AG09309 (cell line): ENCODE results near the gene TBC1D19.
A peak's percentile ranks its signal among the peaks of the same experiment; 100 is the strongest.

Experiments
- DNase-seq: peaks from one replicate; pipeline ENCODE4 v3.0.0-alpha.2; 2010; ENCODE audit warnings: low read depth
- H3K4me3 ChIP-seq: 2 replicates; pipeline ENCODE4 v1.5.1; 2011; ENCODE audit warnings: mild to moderate bottlenecking, low read depth, low read length, moderate library complexity; ENCODE audit not compliant: control insufficient read depth
- CTCF ChIP-seq: IDR thresholded peaks from 2 replicates; pipeline ENCODE4 v1.5.1; 2011; ENCODE audit warnings: mild to moderate bottlenecking, low read depth, low read length, inconsistent platforms; ENCODE audit not compliant: insufficient read depth, control insufficient read depth; ENCODE audit errors: missing control alignments

TBC1D19 gene

GRCh38 chr4:26785312-26785711, 201.4 kb downstream of the TBC1D19 start:
- no peak overlapping the region for H3K4me3 ChIP-seq
- no peak for DNase-seq
- TF ChIP-seq CTCF = no peak

- no peak overlapping the region for H3K4me3 ChIP-seq
- TF ChIP-seq CTCF = no peak
- DNase-seq = no peak
Observed at GRCh38 chr4:26785810-26786209, 201.9 kb downstream of the TBC1D19 start.

- DNase-seq = no peak
- TF ChIP-seq CTCF = no peak
- no peak overlapping the region for H3K4me3 ChIP-seq
Observed at GRCh38 chr4:26786916-26787315, 203.0 kb downstream of the TBC1D19 start.

GRCh38 chr4:26787461-26788340, 203.8 kb downstream of the TBC1D19 start:
- H3K4me3 ChIP-seq = no peak overlapping the region
- TF ChIP-seq CTCF = peak; percentile 37
- no peak for DNase-seq

- no peak for TF ChIP-seq CTCF
- H3K4me3 ChIP-seq = no peak overlapping the region
- no peak for DNase-seq
Observed at GRCh38 chr4:26788341-26788733, 204.5 kb downstream of the TBC1D19 start.

GRCh38 chr4:26789208-26789607, 205.3 kb downstream of the TBC1D19 start:
- no peak overlapping the region for H3K4me3 ChIP-seq
- no peak for DNase-seq
- no peak for TF ChIP-seq CTCF
